ENCODE results near the gene NMUR1. TPM values are rescaled to one million over a fixed set of nuclear protein-coding genes. Genes with fewer than 3 reads are reported as not detected.

NMUR1 gene
- total and polyA plus RNA-seq, 2 donors (not counting 3 experiments of a cell fraction or from before 2014, with no cell fraction given) = not detected

- FAIRE-seq (no peak), DNase-seq (ENCODE audit: low read depth, low spot score) (no peak)
- no peak for TF ChIP-seq MAX (IDR thresholded peaks at IDR 0.05; ENCODE audit: insufficient read depth, insufficient read length)
- TF ChIP-seq CTCF (IDR thresholded peaks at IDR 0.05; ENCODE audit: extremely low read depth in 1 of 2, insufficient read depth in 1 of 2, low read depth in 1 of 2, low read length in 2 of 2) = no peak
- no peak for TF ChIP-seq JUN (IDR thresholded peaks at IDR 0.05; ENCODE audit: borderline replicate concordance, insufficient read depth, insufficient read length, low read depth)
- no peak for TF ChIP-seq GATA2 (IDR thresholded peaks at IDR 0.05; ENCODE audit: insufficient read depth, insufficient read length, low read depth, low read length)
- no peak for TF ChIP-seq POLR2A (IDR thresholded peaks at IDR 0.05; ENCODE audit: low read depth, low read length)
- TF ChIP-seq MYC (IDR thresholded peaks at IDR 0.05; ENCODE audit: low read depth, low read length) = no peak
- no peak for TF ChIP-seq EZH2 (IDR thresholded peaks at IDR 0.05; ENCODE audit: borderline replicate concordance, low read depth, low read length, severe bottlenecking)
- no peak for TF ChIP-seq POLR2AphosphoS5 (IDR thresholded peaks at IDR 0.05; ENCODE audit: insufficient read depth, low read depth, low read length)
- TF ChIP-seq FOS (IDR thresholded peaks at IDR 0.05; ENCODE audit: borderline replicate concordance, insufficient read depth, low read length) = no peak
- dilution Hi-C loops (cut with MboI; ENCODE audit: extremely low pct_ligation_motif_present, low sequenced_read_pairs) = no loop called here
- Histone ChIP-seq H3K36me3 (ENCODE audit: control insufficient read depth in 2 of 2, extremely low read depth in 1 of 2, insufficient read depth in 2 of 2, low read length in 2 of 2) (no peaks in the 10 kb centered on the region), H3K4me1 (ENCODE audit: control insufficient read depth, extremely low read depth, insufficient read depth, low read length) (no peaks in the 10 kb centered on the region), H2AFZ (ENCODE audit: low read depth, low read length) (no peak overlapping the region), H3K9me3 (replicated peaks; ENCODE audit: control insufficient read depth, insufficient read depth, low read length) (no peaks in the 10 kb centered on the region), H3K9ac (replicated peaks; ENCODE audit: extremely low read depth, insufficient read depth, low read length) (no peak overlapping the region), H3K4me3 (replicated peaks in 1 of 3; ENCODE audit: insufficient read depth in 1 of 3, low read depth in 1 of 3, low read length in 3 of 3) (no peak overlapping the region), H3K27ac (ENCODE audit: insufficient read depth, low read depth, low read length) (no peak overlapping the region), H3K9me1 (replicated peaks; ENCODE audit: control insufficient read depth, extremely low read depth, insufficient read depth, low read length) (no peaks in the 10 kb centered on the region), H3K79me2 (ENCODE audit: control insufficient read depth, insufficient read depth, low read length) (no peaks in the 10 kb centered on the region), H4K20me1 (replicated peaks; ENCODE audit: control insufficient read depth, extremely low read depth, insufficient read depth, low read length) (no peaks in the 10 kb centered on the region), H3K4me2 (ENCODE audit: insufficient read depth, low read length) (no peak overlapping the region), H3K27me3 (ENCODE audit: control insufficient read depth in 2 of 2, insufficient read depth in 2 of 2, low read length in 2 of 2) (no peaks in the 10 kb centered on the region)
- intact Hi-C loops (cut with micrococcal nuclease) = no loop called here
- ChIA-PET POLR2A (no interaction called here), CTCF (no interaction called here)
- BruUV-seq (replicated peaks) = no TSS peak
Observed at GRCh38 chr2:231576465-231576864, 46.2 kb upstream of the NMUR1 start.
